GM12878 (cell line): ENCODE results near the gene WDR75. TPM values are rescaled to one million over a fixed set of nuclear protein-coding genes. Genes with fewer than 3 reads are reported as not detected.

ENCODE experiments used
- ATAC-seq: fragments of 200-7000 bp; cut with Tn5 transposase; 3 replicates; pipeline ENCODE4 v1.9.1; 2020; ENCODE audit warnings: mild to moderate bottlenecking, moderate library complexity
- BruUV-seq: library from RNA; stranded (reverse); fragments of 400-500 nt; replicated peaks from 2 replicates; lab custom pipeline; 2021; lab: Mats Ljungman, UMichigan
- CTCF ChIA-PET: fragments of 300-600 bp; sonication (Branson Sonifier 250); formaldehyde crosslinking; extraction: SDS; loops from one replicate; lab custom pipeline; 2021; ENCODE audit warnings: inconsistent platforms; lab: Yijun Ruan, JAX
- POLR2A ChIA-PET: fragments of 350-600 bp; formaldehyde crosslinking; extraction: SDS; loops from one replicate; lab custom pipeline; 2021; ENCODE audit warnings: inconsistent platforms; lab: Charles Lee
- RAD21 ChIA-PET: fragments of 300-600 bp; sonication (Branson Sonifier 250); formaldehyde crosslinking; loops from one replicate; lab custom pipeline; 2023; ENCODE audit warnings: antibody characterized with exemption; ENCODE audit not compliant: unreplicated experiment; lab: Charles Lee
- SMC1A ChIA-PET: fragments of 300-600 bp; sonication (Branson Sonifier 250); formaldehyde crosslinking; loops from one replicate; lab custom pipeline; 2023; ENCODE audit not compliant: unreplicated experiment, uncharacterized antibody; lab: Charles Lee
- DNase-seq: peaks from one replicate; pipeline ENCODE4 v3.0.0-alpha.2; 2011; ENCODE audit warnings: low read depth, low spot score
- FAIRE-seq: peaks from 3 replicates; lab custom pipeline; 2011; peaks lifted over from hg19 to GRCh38; lab: Jason Lieb, UNC
- H2AFZ ChIP-seq: 2 replicates; pipeline ENCODE4 v1.6.0; 2011; ENCODE audit warnings: low read depth, low read length, control low read depth; ENCODE audit not compliant: control insufficient read depth
- H3K27ac ChIP-seq: 2 replicates; pipeline ENCODE4 v1.5.1; 2011; ENCODE audit warnings: control low read depth; ENCODE audit not compliant: control insufficient read depth, insufficient read depth
- H3K27me3 ChIP-seq, 2 experiments: replicated peaks in 1 of 2; 2 replicates each; pipeline versions ENCODE4 v1.6.0 to v1.6.1; 2011; ENCODE audit warnings: low read length in 1 of 2; ENCODE audit not compliant: control insufficient read depth in 2 of 2, insufficient read depth in 2 of 2
- H3K36me3 ChIP-seq, 2 experiments: 2 replicates each; pipeline ENCODE4 v1.5.1; 2011; ENCODE audit warnings: low read length in 1 of 2; ENCODE audit not compliant: control insufficient read depth in 2 of 2, insufficient read depth in 2 of 2
- H3K4me1 ChIP-seq: 2 replicates; pipeline ENCODE4 v1.6.1; 2011; ENCODE audit warnings: mild to moderate bottlenecking, low read length, moderate library complexity, mixed read lengths; ENCODE audit not compliant: control insufficient read depth, insufficient read depth
- H3K4me2 ChIP-seq: 2 replicates; pipeline ENCODE4 v1.6.0; 2011; ENCODE audit warnings: control low read depth; ENCODE audit not compliant: control insufficient read depth, insufficient read depth
- H3K4me3 ChIP-seq: fragments of 200-600 bp; sonication (generic); 2 replicates; pipeline ENCODE4 v1.5.1; 2016
- H3K79me2 ChIP-seq: 2 replicates; pipeline ENCODE4 v1.6.0; 2011; ENCODE audit warnings: low read length; ENCODE audit not compliant: control insufficient read depth, insufficient read depth
- H3K9ac ChIP-seq: 2 replicates; pipeline ENCODE4 v1.8.0; 2011; ENCODE audit warnings: low read length, control low read depth, mixed read lengths; ENCODE audit not compliant: control insufficient read depth, insufficient read depth
- H3K9me3 ChIP-seq: replicated peaks from 3 replicates; pipeline ENCODE4 v1.5.1; 2011; ENCODE audit warnings: mild to moderate bottlenecking, low read length; ENCODE audit not compliant: control insufficient read depth, insufficient read depth
- H4K20me1 ChIP-seq: 2 replicates; pipeline ENCODE4 v1.6.0; 2011; ENCODE audit not compliant: control insufficient read depth, insufficient read depth
- ATF7 ChIP-seq: fragments of 450-650 bp; IDR thresholded peaks from 2 replicates; pipeline ENCODE4 v1.6.1; 2016; ENCODE audit warnings: low read depth, mild to moderate bottlenecking
- BCLAF1 ChIP-seq: fragments of 450-650 bp; IDR thresholded peaks from 2 replicates; pipeline ENCODE4 v1.6.1; 2017; ENCODE audit warnings: antibody characterized with exemption, mild to moderate bottlenecking, moderate library complexity
- HDAC2 ChIP-seq: fragments of 200-600 bp; sonication (generic); IDR thresholded peaks from 2 replicates; pipeline ENCODE4 v1.6.1; 2017
- NFYB ChIP-seq: IDR thresholded peaks from 2 replicates; pipeline ENCODE4 v1.6.1; 2011; ENCODE audit warnings: low read depth, mild to moderate bottlenecking, low read length, improper control_type of control experiment, moderate library complexity; ENCODE audit not compliant: insufficient read depth
- PAX8 ChIP-seq: fragments of 450-650 bp; IDR thresholded peaks from 2 replicates; pipeline ENCODE4 v1.6.1; 2017; ENCODE audit warnings: mild to moderate bottlenecking, moderate library complexity
- POLR2A ChIP-seq: IDR thresholded peaks from 2 replicates; pipeline ENCODE4 v1.6.1; 2011; ENCODE audit warnings: low read depth, mild to moderate bottlenecking, low read length
- RAD21 ChIP-seq: IDR thresholded peaks from 2 replicates; pipeline ENCODE4 v1.6.1; 2011; ENCODE audit warnings: mild to moderate bottlenecking, low read depth, low read length, moderate library complexity; ENCODE audit not compliant: insufficient read depth
- RBBP5 ChIP-seq: fragments of 200-600 bp; sonication (generic); conservative IDR thresholded peaks from 2 replicates; pipeline ENCODE4 v1.6.1; 2016
- WGBS: methylation state at CpG from one replicate; pipeline ENCODE4 v1.1.6; 2016; ENCODE audit warnings: low lambda C conversion rate; ENCODE audit not compliant: insufficient replicate concordance, insufficient coverage; ENCODE audit errors: missing lambda C conversion rate; 5-methylcytosine and 5-hydroxymethylcytosine counted together
- in situ Hi-C: fragments of 300-500 bp; cut with MboI; formaldehyde crosslinking; loops from 9 replicates; pipeline ENCODE4 v1.14.3; 2018; ENCODE audit warnings: mixed read lengths
- intact Hi-C: fragments of 100-400 bp; cut with micrococcal nuclease; formaldehyde crosslinking; loops from one replicate; pipeline ENCODE4 v1.14.2; 2022; ENCODE audit not compliant: unreplicated experiment
- polyA plus RNA-seq, 11 experiments: library from polyadenylated mRNA; depleted of rRNA in 4 of 11; unstranded in 6 of 11; stranded (reverse) in 5 of 11; fragments of >200 nt; fragmentation: Nextera tagmentation in 4 of 11; fragmentation: Illumina TruSeq in 1 of 11; extraction: Ambion mirVana in 4 of 11; extraction: Trizol in 1 of 11; gene quantifications; 1 replicate in 1 of 11; 2 replicates in 10 of 11; pipeline versions ENCODE4 v1.2.1 to v1.2.3, GENCODE V29; 2011 to 2016; ENCODE audit warnings: inconsistent platforms in 2 of 11, missing spikeins in 2 of 11, low read depth in 1 of 11
- total RNA-seq, 4 experiments: library from RNA; depleted of rRNA in 3 of 4; stranded (reverse); fragments of >200 nt in 3 of 4; fragmentation: Illumina TruSeq in 1 of 4; extraction: Trizol in 1 of 4; gene quantifications; 2 replicates each; pipeline versions ENCODE4 v1.2.1 to v1.2.3, GENCODE V29; 2013 to 2021
- TF ChIP-seq, protein P1 (sequence below): fragments of 450-650 bp; IDR thresholded peaks from 2 replicates; pipeline ENCODE4 v1.6.1; 2016; ENCODE audit warnings: mild to moderate bottlenecking
- TF ChIP-seq, protein P2 (sequence below): fragments of 450-650 bp; conservative IDR thresholded peaks from 2 replicates; pipeline ENCODE4 v1.6.1; 2017; ENCODE audit warnings: mild to moderate bottlenecking, moderate library complexity

WDR75 gene
- total and polyA plus RNA-seq, 10 of the 15 experiments (the other 5 are each of a cell fraction or from before 2014, with no cell fraction given) = 53.1 to 98.5 (median 71.5) TPM

GRCh38 chr2:189501487-189501886, 60.2 kb downstream of the WDR75 start (continued):
- TF ChIP-seq BCLAF1 = no peak
- TF ChIP-seq, protein P1, sequence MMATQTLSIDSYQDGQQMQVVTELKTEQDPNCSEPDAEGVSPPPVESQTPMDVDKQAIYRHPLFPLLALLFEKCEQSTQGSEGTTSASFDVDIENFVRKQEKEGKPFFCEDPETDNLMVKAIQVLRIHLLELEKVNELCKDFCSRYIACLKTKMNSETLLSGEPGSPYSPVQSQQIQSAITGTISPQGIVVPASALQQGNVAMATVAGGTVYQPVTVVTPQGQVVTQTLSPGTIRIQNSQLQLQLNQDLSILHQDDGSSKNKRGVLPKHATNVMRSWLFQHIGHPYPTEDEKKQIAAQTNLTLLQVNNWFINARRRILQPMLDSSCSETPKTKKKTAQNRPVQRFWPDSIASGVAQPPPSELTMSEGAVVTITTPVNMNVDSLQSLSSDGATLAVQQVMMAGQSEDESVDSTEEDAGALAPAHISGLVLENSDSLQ = no peak

DNA sequence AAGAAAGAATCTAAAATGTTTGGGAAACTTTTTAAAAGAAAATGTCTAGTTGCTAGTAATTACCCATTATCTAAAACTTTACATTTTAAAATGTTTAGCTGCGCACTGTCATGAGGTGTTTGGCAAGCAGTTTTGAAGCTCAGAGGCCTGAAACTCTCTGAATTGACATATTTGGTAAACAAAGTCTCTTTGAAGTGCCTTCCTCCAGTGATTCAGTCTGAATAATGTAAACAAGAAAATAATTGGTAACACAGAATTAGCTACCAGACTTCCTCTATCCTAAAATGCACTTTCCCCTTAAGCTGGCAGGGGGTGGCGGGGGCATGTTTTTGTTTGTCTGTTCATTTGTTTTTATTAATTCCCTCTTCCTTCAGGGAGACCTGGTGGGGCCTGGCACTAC, 61.4 kb downstream of the WDR75 start:
- WGBS = 64% methylated on average over 2 of the region's 2 CpGs
- FAIRE-seq (no peak), DNase-seq (no peak), ATAC-seq (no peak)
- ChIA-PET SMC1A (interaction anchor here (1.1 kb wide), 1 partner anchor 10 kb away, joined by 3 read pairs; no protein-coding TSS in a partner anchor), CTCF (interaction anchor here (1.1 kb wide), 1 partner anchor 9 kb away, joined by 3 read pairs; no protein-coding TSS in a partner anchor), POLR2A (no interaction called here), RAD21 (no interaction called here)
- TF ChIP-seq ATF7 (no peak), HDAC2 (no peak), POLR2A (no peak), RBBP5 (no peak), PAX8 (no peak), RAD21 (no peak), NFYB (no peak)
- TF ChIP-seq, protein P2, sequence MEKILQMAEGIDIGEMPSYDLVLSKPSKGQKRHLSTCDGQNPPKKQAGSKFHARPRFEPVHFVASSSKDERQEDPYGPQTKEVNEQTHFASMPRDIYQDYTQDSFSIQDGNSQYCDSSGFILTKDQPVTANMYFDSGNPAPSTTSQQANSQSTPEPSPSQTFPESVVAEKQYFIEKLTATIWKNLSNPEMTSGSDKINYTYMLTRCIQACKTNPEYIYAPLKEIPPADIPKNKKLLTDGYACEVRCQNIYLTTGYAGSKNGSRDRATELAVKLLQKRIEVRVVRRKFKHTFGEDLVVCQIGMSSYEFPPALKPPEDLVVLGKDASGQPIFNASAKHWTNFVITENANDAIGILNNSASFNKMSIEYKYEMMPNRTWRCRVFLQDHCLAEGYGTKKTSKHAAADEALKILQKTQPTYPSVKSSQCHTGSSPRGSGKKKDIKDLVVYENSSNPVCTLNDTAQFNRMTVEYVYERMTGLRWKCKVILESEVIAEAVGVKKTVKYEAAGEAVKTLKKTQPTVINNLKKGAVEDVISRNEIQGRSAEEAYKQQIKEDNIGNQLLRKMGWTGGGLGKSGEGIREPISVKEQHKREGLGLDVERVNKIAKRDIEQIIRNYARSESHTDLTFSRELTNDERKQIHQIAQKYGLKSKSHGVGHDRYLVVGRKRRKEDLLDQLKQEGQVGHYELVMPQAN = no peak
- TF ChIP-seq, protein P1 = no peak
- Histone ChIP-seq H2AFZ (no peak overlapping the region), H3K9me3 (no peaks in the 10 kb centered on the region), H3K27me3 (no peaks in the 10 kb centered on the region; a peak in 1 of 4 replicates), H3K9ac (no peak overlapping the region), H3K79me2 (no peaks in the 10 kb centered on the region), H3K36me3 (no peaks in the 10 kb centered on the region), H3K4me1 (no peaks in the 10 kb centered on the region), H3K4me2 (no peak overlapping the region), H4K20me1 (no peaks in the 10 kb centered on the region), H3K4me3 (no peak overlapping the region), H3K27ac (no peak overlapping the region)
- in situ Hi-C loops = no loop called here
- BruUV-seq = no TSS peak
- intact Hi-C loops = no loop called here
